ENCODE data around the gene PCNX2. TPM values are rescaled to one million over a fixed set of nuclear protein-coding genes. Genes with fewer than 3 reads are reported as not detected.
A peak's percentile ranks its signal among the peaks of the same experiment; 100 is the strongest.

PCNX2 gene
- total and polyA plus RNA-seq, 2 donors (not counting 1 experiment from before 2014, with no cell fraction given) = 13.0 to 37.8 TPM

- H3K79me2 ChIP-seq (ENCODE audit: control insufficient read depth, insufficient read depth, low read length) = no peaks in the 10 kb centered on the region
- H3K4me3 ChIP-seq (replicated peaks in 1 of 4; ENCODE audit: control extremely low read depth in 1 of 4, insufficient read depth in 1 of 4, low read depth in 3 of 4, low read length in 4 of 4) = no peak overlapping the region
- TF ChIP-seq, protein P1, sequence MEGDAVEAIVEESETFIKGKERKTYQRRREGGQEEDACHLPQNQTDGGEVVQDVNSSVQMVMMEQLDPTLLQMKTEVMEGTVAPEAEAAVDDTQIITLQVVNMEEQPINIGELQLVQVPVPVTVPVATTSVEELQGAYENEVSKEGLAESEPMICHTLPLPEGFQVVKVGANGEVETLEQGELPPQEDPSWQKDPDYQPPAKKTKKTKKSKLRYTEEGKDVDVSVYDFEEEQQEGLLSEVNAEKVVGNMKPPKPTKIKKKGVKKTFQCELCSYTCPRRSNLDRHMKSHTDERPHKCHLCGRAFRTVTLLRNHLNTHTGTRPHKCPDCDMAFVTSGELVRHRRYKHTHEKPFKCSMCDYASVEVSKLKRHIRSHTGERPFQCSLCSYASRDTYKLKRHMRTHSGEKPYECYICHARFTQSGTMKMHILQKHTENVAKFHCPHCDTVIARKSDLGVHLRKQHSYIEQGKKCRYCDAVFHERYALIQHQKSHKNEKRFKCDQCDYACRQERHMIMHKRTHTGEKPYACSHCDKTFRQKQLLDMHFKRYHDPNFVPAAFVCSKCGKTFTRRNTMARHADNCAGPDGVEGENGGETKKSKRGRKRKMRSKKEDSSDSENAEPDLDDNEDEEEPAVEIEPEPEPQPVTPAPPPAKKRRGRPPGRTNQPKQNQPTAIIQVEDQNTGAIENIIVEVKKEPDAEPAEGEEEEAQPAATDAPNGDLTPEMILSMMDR (conservative IDR thresholded peaks at IDR 0.05 in 1 of 2, IDR thresholded peaks at IDR 0.05 in 1 of 2; ENCODE audit: low read depth in 1 of 2, low read length in 2 of 2) = no peak
- H3K9me3 ChIP-seq (ENCODE audit: control insufficient read depth, insufficient read depth, low read depth, low read length) = no peaks in the 10 kb centered on the region
- no peaks in the 10 kb centered on the region for H3K4me1 ChIP-seq (ENCODE audit: control insufficient read depth, extremely low read depth, insufficient read depth, low read length)
- no peak overlapping the region for H3K9ac ChIP-seq (ENCODE audit: insufficient read depth, low read length)
- H3K36me3 ChIP-seq (ENCODE audit: control insufficient read depth, insufficient read depth, low read length) = no peaks in the 10 kb centered on the region
- no peak overlapping the region for H3K27ac ChIP-seq (ENCODE audit: insufficient read depth, low read length)
- no peaks in the 10 kb centered on the region for H3K27me3 ChIP-seq (ENCODE audit: control insufficient read depth, insufficient read depth, low read length)
- no peak overlapping the region for H2AFZ ChIP-seq (ENCODE audit: low read length)
- H4K20me1 ChIP-seq (ENCODE audit: control insufficient read depth, extremely low read depth, insufficient read depth, low read length) = no peaks in the 10 kb centered on the region
- DNase-seq (ENCODE audit: low read depth in 2 of 2) = no peak
- H3K4me2 ChIP-seq (ENCODE audit: extremely low read depth, insufficient read depth, low read length) = no peak overlapping the region
These were observed 52.6 kb downstream of the PCNX2 start for GRCh38 chr1:233242827-233243483.

- no peak overlapping the region for H2AFZ ChIP-seq (ENCODE audit: low read length)
- H3K36me3 ChIP-seq (ENCODE audit: control insufficient read depth, insufficient read depth, low read length) = no peaks in the 10 kb centered on the region
- H3K79me2 ChIP-seq (ENCODE audit: control insufficient read depth, insufficient read depth, low read length) = no peaks in the 10 kb centered on the region
- no peaks in the 10 kb centered on the region for H3K27me3 ChIP-seq (ENCODE audit: control insufficient read depth, insufficient read depth, low read length)
- no peak overlapping the region for H3K4me2 ChIP-seq (ENCODE audit: extremely low read depth, insufficient read depth, low read length)
- no peaks in the 10 kb centered on the region for H3K4me1 ChIP-seq (ENCODE audit: control insufficient read depth, extremely low read depth, insufficient read depth, low read length)
- no peak overlapping the region for H3K4me3 ChIP-seq (replicated peaks in 1 of 4; ENCODE audit: control extremely low read depth in 1 of 4, insufficient read depth in 1 of 4, low read depth in 3 of 4, low read length in 4 of 4)
- H3K27ac ChIP-seq (ENCODE audit: insufficient read depth, low read length) = no peak overlapping the region
- TF ChIP-seq, protein P1 (conservative IDR thresholded peaks at IDR 0.05 in 1 of 2, IDR thresholded peaks at IDR 0.05 in 1 of 2; ENCODE audit: low read depth in 1 of 2, low read length in 2 of 2) = no peak
- no peak for TF ChIP-seq EZH2 (IDR thresholded peaks at IDR 0.05; ENCODE audit: low read length, missing control alignments)
- no peaks in the 10 kb centered on the region for H4K20me1 ChIP-seq (ENCODE audit: control insufficient read depth, extremely low read depth, insufficient read depth, low read length)
- no peaks in the 10 kb centered on the region for H3K9me3 ChIP-seq (ENCODE audit: control insufficient read depth, insufficient read depth, low read depth, low read length)
- DNase-seq (ENCODE audit: low read depth in 2 of 2) = no peak
- no peak overlapping the region for H3K9ac ChIP-seq (ENCODE audit: insufficient read depth, low read length)
These were observed 53.8 kb downstream of the PCNX2 start for GRCh38 chr1:233241759-233242158.

- Histone ChIP-seq H2AFZ (ENCODE audit: low read length) (no peak overlapping the region), H3K4me1 (ENCODE audit: control insufficient read depth, extremely low read depth, insufficient read depth, low read length) (no peaks in the 10 kb centered on the region), H3K4me3 (replicated peaks in 1 of 4; ENCODE audit: control extremely low read depth in 1 of 4, insufficient read depth in 1 of 4, low read depth in 3 of 4, low read length in 4 of 4) (no peak overlapping the region), H3K9ac (ENCODE audit: insufficient read depth, low read length) (no peak overlapping the region), H3K9me3 (ENCODE audit: control insufficient read depth, insufficient read depth, low read depth, low read length) (no peaks in the 10 kb centered on the region), H3K79me2 (ENCODE audit: control insufficient read depth, insufficient read depth, low read length) (no peaks in the 10 kb centered on the region), H3K27me3 (ENCODE audit: control insufficient read depth, insufficient read depth, low read length) (no peaks in the 10 kb centered on the region), H3K36me3 (ENCODE audit: control insufficient read depth, insufficient read depth, low read length) (no peaks in the 10 kb centered on the region), H3K27ac (ENCODE audit: insufficient read depth, low read length) (no peak overlapping the region), H4K20me1 (ENCODE audit: control insufficient read depth, extremely low read depth, insufficient read depth, low read length) (no peaks in the 10 kb centered on the region), H3K4me2 (ENCODE audit: extremely low read depth, insufficient read depth, low read length) (no peak overlapping the region)
- no peak for TF ChIP-seq EZH2 (IDR thresholded peaks at IDR 0.05; ENCODE audit: low read length, missing control alignments)
- TF ChIP-seq, protein P1 (conservative IDR thresholded peaks at IDR 0.05 in 1 of 2, IDR thresholded peaks at IDR 0.05 in 1 of 2; ENCODE audit: low read depth in 1 of 2, low read length in 2 of 2) = peak; percentile 72 to 90
- peak; percentile 30 to 64 for DNase-seq (ENCODE audit: low read depth in 2 of 2)
These were observed 54.5 kb downstream of the PCNX2 start for GRCh38 chr1:233240829-233241682.
